Activated naive CD4-positive, alpha-beta T cell treated with anti-CD3 and anti-CD28 coated beads for 36 hours (primary cell): Measurements from ENCODE around the gene P2RX6. TPM values are rescaled to one million over a fixed set of nuclear protein-coding genes. Genes with fewer than 3 reads are reported as not detected.
"Not testable (repeated sequence)": the region's sequence is repeated elsewhere in the genome, so short reads cannot be mapped to it uniquely, and the experiment has no call there.

ENCODE experiments used
- CTCF ChIA-PET: fragments of 350-600 bp; sonication (Branson Sonifier 250); formaldehyde crosslinking; loops from one replicate; lab custom pipeline; 2021; ENCODE audit warnings: antibody characterized with exemption; lab: Charles Lee
- DNase-seq: peaks from one replicate; pipeline ENCODE4 v3.0.0-alpha.2; 2020
- H3K27ac Mint-ChIP-seq: one replicate; pipeline ENCODE4 v1.8.0; 2021; ENCODE audit warnings: mild to moderate bottlenecking, mixed read lengths
- H3K27me3 Mint-ChIP-seq: one replicate; pipeline ENCODE4 v1.8.0; 2021; ENCODE audit warnings: low read depth, mixed read lengths
- H3K36me3 Mint-ChIP-seq: one replicate; pipeline ENCODE4 v1.8.0; 2021; ENCODE audit warnings: low read depth, mixed read lengths
- H3K4me1 Mint-ChIP-seq: one replicate; pipeline ENCODE4 v1.8.0; 2021; ENCODE audit warnings: low read depth, mixed read lengths
- H3K4me3 Mint-ChIP-seq: one replicate; pipeline ENCODE4 v1.8.0; 2021; ENCODE audit warnings: mild to moderate bottlenecking, moderate library complexity, mixed read lengths
- H3K9me3 Mint-ChIP-seq: one replicate; pipeline ENCODE4 v1.8.0; 2021; ENCODE audit warnings: mixed read lengths
- intact Hi-C: fragments of 100-400 bp; cut with micrococcal nuclease; formaldehyde crosslinking; loops from one replicate; pipeline ENCODE4 v1.15.1; 2023
- total RNA-seq, 2 experiments: library from RNA; stranded (reverse); gene quantifications; one replicate each; pipeline ENCODE4 v1.2.3, GENCODE V29; 2021

P2RX6 gene
- total RNA-seq, 2 experiments from 2014 or later: 0.12 TPM; not detected in 1

DNA sequence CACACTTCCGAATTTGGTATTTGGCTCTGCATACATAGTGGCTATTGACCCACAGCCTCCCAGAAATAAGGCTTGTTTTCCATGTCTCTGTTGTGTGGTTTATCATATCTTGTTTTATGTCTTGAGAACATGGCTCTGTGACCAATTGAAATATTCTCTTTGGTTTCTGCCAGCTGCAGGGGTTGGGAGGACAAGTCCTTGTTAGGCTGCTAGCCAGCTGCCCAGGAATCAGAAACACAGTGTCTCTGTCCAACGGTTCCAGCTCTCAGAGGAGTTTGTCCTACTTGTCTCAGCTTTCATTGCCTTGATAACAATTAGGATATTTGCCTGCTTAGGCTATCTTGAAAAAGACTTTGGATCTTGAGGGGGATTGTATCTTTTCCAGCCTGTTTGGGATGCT, 23.4 kb downstream of the P2RX6 start:
- Mint-ChIP-seq H3K36me3 (no peaks in the 10 kb centered on the region), H3K4me3 (no peak overlapping the region)
- CTCF ChIA-PET: interaction anchor here (2.0 kb wide), 1 partner anchor 64 kb away, joined by 6 read pairs; no protein-coding TSS in a partner anchor

DNA sequence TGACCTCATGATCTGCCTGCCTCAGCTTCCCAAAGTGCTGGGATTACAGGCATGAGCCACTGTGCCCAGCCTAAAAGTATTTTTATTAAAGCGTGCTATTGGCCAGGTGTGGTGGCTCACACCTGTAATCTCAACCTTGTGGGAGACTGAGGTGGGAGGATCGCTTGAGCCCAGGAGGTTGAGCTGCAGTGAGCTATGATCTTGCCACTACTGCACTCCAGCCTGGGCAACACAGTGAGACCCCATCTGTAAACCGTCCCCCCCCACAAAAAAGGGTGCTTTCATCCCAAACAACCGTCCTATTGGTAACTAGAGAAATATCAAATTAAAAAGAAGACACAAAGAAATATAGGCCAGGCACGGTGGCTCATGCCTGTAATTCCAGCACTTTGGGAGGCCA, 24.2 kb downstream of the P2RX6 start:
- H3K9me3 Mint-ChIP-seq, H3K4me3 Mint-ChIP-seq, H3K27ac Mint-ChIP-seq, H3K4me1 Mint-ChIP-seq, intact Hi-C loops, H3K36me3 Mint-ChIP-seq, DNase-seq: not testable (repeated sequence)
- CTCF ChIA-PET: interaction anchor here (0.6 to 2.0 kb wide), 3 partner anchors 17 to 63 kb away, joined by 3 to 6 read pairs (median 3); no protein-coding TSS in a partner anchor
- peaks cover 15% of the 10 kb centered on the region for H3K27me3 Mint-ChIP-seq

More for the DNA sequence above, 23.4 kb downstream of the P2RX6 start:
- H3K9me3 Mint-ChIP-seq: no peaks in the 10 kb centered on the region
- intact Hi-C loops: no loop called here
- no peak overlapping the region for H3K27ac Mint-ChIP-seq
- no peak for DNase-seq
- peaks cover 3% of the 10 kb centered on the region for H3K4me1 Mint-ChIP-seq
- peaks cover 11% of the 10 kb centered on the region for H3K27me3 Mint-ChIP-seq

DNA sequence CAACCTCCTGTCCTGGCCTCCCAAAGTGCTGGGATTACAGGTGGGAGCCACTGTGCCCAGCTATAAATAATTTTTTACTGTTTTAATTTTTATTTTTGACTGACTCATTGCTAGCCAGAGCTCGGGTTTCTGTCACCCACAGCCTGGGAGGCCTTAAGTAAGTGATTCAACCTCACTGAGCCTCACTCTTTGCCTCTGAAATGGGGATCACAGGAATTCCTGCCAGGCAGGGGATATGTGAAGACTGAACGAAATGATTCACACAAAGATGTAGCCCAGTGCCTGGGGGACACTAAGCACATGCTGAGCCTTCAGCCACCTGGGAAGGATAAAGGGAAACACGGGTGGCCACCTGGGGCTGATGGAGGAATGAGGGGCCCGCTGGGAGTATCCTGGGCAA, 27.0 kb downstream of the P2RX6 start:
- Mint-ChIP-seq H3K9me3 (no peaks in the 10 kb centered on the region), H3K27ac (no peak overlapping the region), H3K27me3 (peaks cover 18% of the 10 kb centered on the region), H3K36me3 (no peaks in the 10 kb centered on the region), H3K4me1 (peaks cover 18% of the 10 kb centered on the region), H3K4me3 (no peak overlapping the region)
- DNase-seq: no peak
- intact Hi-C loops: no loop called here
- CTCF ChIA-PET: no interaction called here

DNA sequence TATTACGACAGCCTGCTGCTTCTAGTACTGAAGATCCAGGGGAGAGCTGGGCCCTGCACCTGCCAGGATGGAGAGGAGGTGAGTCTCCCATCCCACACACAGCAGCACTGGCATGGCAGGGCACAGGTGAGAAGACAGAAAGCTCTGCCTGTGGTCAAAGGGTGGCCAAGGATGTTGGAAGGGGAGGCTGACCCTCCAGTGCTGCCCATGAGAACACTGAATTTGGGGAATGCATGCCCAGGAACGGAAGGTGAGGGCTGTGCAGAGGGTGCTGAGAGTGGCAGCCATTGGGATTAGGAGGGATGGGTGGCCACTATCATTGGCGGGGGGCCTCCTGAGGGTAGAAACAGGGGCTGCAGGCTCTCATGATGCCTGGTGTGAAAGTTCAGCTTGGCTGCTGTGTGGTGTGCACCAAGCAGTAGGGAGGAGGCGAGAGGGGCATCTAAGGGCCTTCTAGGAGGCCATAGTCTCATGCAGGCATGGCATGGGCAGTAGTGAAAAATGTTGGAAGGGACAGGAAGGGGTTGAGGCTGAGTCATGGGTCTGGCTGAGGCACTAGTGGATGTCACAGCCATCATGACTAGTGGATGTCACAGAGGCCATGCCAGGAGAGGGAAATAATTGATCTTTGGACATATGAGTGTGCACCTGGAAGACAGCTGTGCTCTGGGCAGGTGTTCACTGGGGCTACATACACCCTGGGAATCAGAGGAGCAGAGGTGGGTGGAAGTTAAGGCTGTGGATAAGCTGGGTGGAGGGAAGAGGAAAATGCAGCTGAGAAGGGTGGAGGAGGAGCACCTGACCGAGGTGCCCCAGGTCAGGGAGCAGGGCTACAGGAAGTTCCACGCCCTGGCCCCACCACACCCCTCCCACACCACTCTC, 28.3 kb downstream of the P2RX6 start:
- H3K9me3 Mint-ChIP-seq: no peaks in the 10 kb centered on the region
- H3K36me3 Mint-ChIP-seq: no peaks in the 10 kb centered on the region
- no peak for DNase-seq
- intact Hi-C loops: no loop called here
- peaks cover 18% of the 10 kb centered on the region for H3K4me1 Mint-ChIP-seq
- peaks cover 18% of the 10 kb centered on the region for H3K27me3 Mint-ChIP-seq
- no peak overlapping the region for H3K27ac Mint-ChIP-seq
- CTCF ChIA-PET: no interaction called here
- H3K4me3 Mint-ChIP-seq: no peak overlapping the region

DNA sequence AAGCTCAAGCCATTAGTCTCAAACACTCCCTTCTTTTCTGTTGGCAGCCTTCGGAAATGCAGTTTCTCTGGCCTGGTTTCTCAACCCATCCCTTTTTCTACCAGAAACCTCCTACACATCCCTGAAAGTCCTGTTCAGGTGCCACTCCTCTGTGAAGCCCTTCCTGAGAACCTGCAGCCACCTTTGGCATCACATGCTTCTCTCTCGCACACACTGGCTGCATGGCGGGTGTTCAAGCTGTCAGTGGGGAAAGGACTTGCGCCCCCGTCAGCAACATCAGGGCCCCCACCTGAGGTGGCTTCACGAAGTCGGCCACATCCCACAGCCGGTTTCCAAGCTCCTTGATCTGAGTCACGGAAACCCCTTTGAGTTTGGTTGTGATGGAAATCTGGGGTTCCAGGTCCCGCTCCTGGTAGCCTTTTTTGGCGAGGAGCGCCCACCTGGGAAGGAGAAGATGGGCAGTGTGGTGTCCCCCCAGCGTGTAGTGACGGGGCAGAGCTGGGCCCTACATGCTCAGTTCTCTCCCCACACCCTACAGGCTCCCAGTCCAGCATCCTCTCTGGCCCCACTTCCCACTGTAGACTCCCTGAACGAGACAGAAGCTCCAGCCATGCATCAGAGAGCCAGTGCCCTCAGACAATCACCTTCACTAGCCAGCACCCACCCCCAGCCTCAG, 29.0 kb downstream of the P2RX6 start:
- CTCF ChIA-PET: no interaction called here
- no peak overlapping the region for H3K4me3 Mint-ChIP-seq
- no peaks in the 10 kb centered on the region for H3K9me3 Mint-ChIP-seq
- no peak overlapping the region for H3K27ac Mint-ChIP-seq
- H3K36me3 Mint-ChIP-seq: no peaks in the 10 kb centered on the region
- H3K4me1 Mint-ChIP-seq: peaks cover 18% of the 10 kb centered on the region
- no peak for DNase-seq
- intact Hi-C loops: no loop called here
- H3K27me3 Mint-ChIP-seq: peaks cover 15% of the 10 kb centered on the region

DNA sequence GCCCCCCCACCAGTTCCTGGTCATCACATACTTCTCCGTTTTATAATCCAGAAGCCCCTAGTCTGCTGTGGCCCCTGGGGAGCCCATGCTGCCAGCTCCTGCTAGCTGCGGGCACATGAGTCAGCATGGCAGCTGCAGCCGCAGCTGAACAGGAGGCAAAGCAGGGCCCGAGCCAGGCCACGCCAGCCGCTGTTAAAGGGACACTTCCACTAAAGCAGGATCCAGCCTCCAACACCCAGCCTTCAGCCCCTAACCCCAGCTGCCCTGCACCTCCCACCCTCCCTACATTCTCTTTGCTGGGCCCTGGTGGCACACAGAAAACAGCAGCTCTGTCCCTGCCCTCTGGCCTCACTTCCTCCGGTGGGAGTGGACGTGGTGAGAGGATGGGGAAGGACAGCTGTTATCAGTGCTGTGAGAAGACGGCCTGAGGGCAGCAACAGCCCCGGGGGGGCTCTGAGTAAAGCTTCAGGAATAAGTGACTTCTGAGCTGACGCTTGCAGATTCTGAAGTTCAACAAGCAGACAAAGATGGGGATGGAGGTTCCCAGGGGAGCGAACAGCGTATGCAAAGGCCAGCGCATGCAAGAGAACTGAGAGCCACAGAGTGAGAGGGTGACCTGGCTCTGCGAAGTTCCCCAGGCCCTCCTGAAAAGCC, 30.1 kb downstream of the P2RX6 start:
- H3K9me3 Mint-ChIP-seq: no peaks in the 10 kb centered on the region
- CTCF ChIA-PET: interaction anchor here (0.6 kb wide), 1 partner anchor 25 kb away, joined by 3 read pairs; no protein-coding TSS in a partner anchor
- H3K27me3 Mint-ChIP-seq: peaks cover 12% of the 10 kb centered on the region
- peaks cover 18% of the 10 kb centered on the region for H3K4me1 Mint-ChIP-seq
- intact Hi-C loops: no loop called here
- DNase-seq: no peak
- peak overlapping the region; percentile 53 for H3K4me3 Mint-ChIP-seq
- no peak overlapping the region for H3K27ac Mint-ChIP-seq
- no peaks in the 10 kb centered on the region for H3K36me3 Mint-ChIP-seq

DNA sequence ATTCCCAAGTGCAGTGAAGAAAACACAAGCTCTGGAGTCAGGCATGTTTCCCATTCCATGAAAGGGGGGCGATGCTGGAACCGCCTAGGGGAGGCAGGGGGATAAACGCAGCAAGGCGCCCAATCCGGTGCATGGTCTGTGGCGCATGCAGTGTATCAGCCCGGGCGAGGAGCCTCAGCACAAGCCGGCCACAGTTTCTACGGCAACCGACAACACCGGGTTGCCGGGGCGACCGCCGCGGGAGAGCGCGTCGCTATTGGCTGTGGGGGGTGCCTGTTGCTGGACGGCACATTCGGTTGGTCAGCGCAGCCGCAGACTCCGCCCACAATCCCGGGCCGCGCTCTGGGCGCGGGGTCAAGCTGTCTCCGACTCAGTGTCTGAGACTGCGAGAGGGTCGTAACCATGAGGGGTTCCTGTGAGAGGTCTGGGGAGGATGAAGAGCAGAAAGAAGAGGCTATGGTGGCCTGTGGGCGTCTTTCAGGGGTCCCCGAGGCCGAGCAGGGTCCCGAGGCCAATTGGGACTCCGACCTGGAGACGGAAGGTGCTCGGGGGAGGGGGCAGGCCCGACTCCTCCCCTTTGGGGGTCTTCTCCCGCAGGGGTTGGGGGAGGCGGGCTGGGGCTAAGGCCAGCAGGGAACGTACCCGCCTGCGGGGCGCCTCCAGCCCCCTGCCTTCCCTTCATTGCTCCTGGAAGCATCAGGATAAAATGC, 30.8 kb downstream of the P2RX6 start, which contains the start of gene LRRC74B:
Gene LRRC74B (plus strand): TSS at position 362 of the 710 bp plus-strand sequence. CDS start 41 bp downstream, at position 403.
- H3K27me3 Mint-ChIP-seq: peaks cover 12% of the 10 kb centered on the region
- intact Hi-C loops: no loop called here
- DNase-seq: peak; percentile 76
- peaks cover 18% of the 10 kb centered on the region for H3K4me1 Mint-ChIP-seq
- H3K36me3 Mint-ChIP-seq: no peaks in the 10 kb centered on the region
- H3K4me3 Mint-ChIP-seq: peak within 1 kb of the TSS; percentile 53
- H3K9me3 Mint-ChIP-seq: no peaks in the 10 kb centered on the region
- no peak within 1 kb of the TSS for H3K27ac Mint-ChIP-seq
- CTCF ChIA-PET: interaction anchor here (0.6 kb wide), 1 partner anchor 26 kb away, joined by 3 read pairs; no protein-coding TSS in a partner anchor

DNA sequence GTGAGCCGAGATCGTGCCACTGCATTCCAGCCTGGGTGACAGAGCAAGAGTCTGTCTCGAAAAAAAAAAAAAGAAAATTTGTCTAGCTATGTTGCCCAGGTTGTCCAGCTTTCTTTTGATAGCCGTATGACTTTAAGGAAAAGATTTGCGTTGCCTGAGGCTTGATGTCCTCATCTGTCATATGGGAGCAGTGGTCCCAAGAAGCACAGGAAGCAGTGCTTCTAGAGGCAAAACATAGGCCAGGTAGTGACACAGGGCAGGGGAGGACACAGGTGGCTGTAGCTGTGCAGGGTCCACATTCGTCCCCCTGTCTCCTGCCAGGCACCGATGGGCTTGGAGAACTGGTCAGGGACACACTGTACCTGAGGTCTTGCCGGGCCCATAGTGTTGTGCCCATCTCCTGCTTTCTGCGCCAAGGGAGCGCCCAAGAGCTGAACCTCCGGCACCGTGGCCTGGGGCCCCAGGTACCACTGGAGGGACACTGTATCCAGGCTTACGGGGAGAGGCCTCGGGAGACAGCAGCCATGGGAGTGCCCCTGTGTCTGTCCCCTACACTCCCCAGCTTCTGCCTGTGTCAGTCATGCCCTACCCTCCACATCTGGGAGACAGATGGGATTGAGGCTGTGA, 32.2 kb downstream of the P2RX6 start:
- CTCF ChIA-PET: interaction anchor here (0.6 kb wide), 1 partner anchor 307 kb away, joined by 3 read pairs; no protein-coding TSS in a partner anchor
- intact Hi-C loops: no loop called here
- H3K9me3 Mint-ChIP-seq: no peaks in the 10 kb centered on the region

DNA sequence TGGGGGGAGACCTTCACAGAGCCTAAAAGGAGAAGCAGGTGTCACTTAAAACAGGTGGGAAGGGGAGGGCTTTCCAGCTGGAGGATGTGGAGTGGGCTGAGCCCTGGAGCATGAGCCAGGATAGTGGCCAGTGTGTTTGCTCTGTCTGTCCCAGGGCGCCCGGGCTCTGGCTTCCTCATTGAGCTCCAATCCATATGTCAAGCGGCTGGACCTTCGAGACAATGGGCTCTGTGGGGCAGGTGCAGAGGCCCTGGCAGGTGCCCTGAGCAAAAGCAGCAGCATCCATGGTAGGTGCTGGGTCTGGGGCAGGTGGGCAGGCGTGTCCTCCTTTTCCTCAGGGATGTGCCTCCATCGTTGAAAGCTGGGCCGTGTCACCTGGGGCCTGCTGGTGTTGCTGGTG, 32.8 kb downstream of the P2RX6 start:
- Mint-ChIP-seq H3K27me3 (peaks cover 12% of the 10 kb centered on the region), H3K4me1 (peaks cover 18% of the 10 kb centered on the region), H3K4me3 (no peak overlapping the region), H3K27ac (no peak overlapping the region), H3K9me3 (no peaks in the 10 kb centered on the region), H3K36me3 (no peaks in the 10 kb centered on the region)
- CTCF ChIA-PET: interaction anchor here (0.6 kb wide), 1 partner anchor 307 kb away, joined by 3 read pairs; no protein-coding TSS in a partner anchor
- no peak for DNase-seq
- intact Hi-C loops: no loop called here

More for the DNA sequence above, 32.2 kb downstream of the P2RX6 start:
- Mint-ChIP-seq H3K27ac (no peak overlapping the region), H3K4me1 (peaks cover 18% of the 10 kb centered on the region), H3K4me3 (no peak overlapping the region), H3K27me3 (peaks cover 12% of the 10 kb centered on the region), H3K36me3 (no peaks in the 10 kb centered on the region)
- no peak for DNase-seq

DNA sequence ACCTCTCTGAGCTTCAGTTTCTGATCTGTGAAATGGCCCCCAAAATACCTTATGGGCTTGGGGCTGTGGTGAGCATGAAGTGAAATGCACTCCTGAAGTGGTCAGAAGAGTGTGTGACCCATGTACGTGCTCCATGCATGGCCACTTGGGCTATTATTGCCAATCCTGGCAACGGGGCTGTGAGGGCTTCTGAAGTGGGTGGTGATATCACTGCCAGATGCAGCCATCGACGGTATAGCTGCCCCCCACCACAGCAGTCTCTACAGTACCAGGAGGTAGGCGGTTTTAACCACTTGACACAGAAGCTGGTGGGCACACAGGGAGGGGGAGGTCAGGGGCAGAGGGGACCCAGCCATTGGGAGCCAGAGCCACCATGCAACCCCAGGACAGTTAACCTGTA, 33.5 kb downstream of the P2RX6 start:
- intact Hi-C loops, H3K36me3 Mint-ChIP-seq, CTCF ChIA-PET, H3K4me3 Mint-ChIP-seq, H3K27me3 Mint-ChIP-seq, H3K9me3 Mint-ChIP-seq, H3K27ac Mint-ChIP-seq, DNase-seq: not testable (repeated sequence)
- H3K4me1 Mint-ChIP-seq: peaks cover 15% of the 10 kb centered on the region

DNA sequence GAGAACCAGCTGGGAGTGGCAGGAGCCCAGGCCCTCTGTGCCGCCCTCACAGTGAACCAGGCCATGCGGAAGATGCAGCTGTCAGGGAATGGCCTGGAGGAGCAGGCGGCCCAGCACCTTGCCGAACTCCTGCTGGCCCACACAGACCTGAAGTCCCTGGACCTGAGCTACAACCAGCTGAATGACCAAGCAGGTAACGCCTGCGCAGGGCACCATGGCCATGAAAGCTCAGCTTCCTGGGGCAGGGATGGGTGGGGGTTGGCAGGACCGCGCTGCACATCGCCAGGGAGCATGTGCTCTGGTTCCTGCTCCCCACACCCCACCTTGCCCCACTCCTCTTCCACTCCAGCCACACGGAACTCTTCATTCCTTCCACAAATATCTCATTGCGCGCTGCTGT, 34.0 kb downstream of the P2RX6 start:
- H3K36me3 Mint-ChIP-seq, intact Hi-C loops, H3K4me3 Mint-ChIP-seq, DNase-seq, H3K9me3 Mint-ChIP-seq, H3K27me3 Mint-ChIP-seq, H3K27ac Mint-ChIP-seq, CTCF ChIA-PET: not testable (repeated sequence)
- peaks cover 11% of the 10 kb centered on the region for H3K4me1 Mint-ChIP-seq
